ENCODE measurements around the gene UCN. TPM values are rescaled to one million over a fixed set of nuclear protein-coding genes. Genes with fewer than 3 reads are reported as not detected.
"Not testable (repeated sequence)": the region's sequence is repeated elsewhere in the genome, so short reads cannot be mapped to it uniquely, and the experiment has no call there.

The UCN gene
- total RNA-seq, 1 experiment from 2014 or later: 7.9 TPM

- peak; percentile 76 for TF ChIP-seq CTCF (IDR thresholded peaks at IDR 0.05; ENCODE audit: unreplicated experiment)
- DNase-seq (ENCODE audit: unreplicated experiment): peak; percentile 77
- no peaks in the 10 kb centered on the region for H3K27me3 Mint-ChIP-seq (ENCODE audit: insufficient read depth, unreplicated experiment)
- H3K36me3 Mint-ChIP-seq (ENCODE audit: insufficient read depth, unreplicated experiment): no peaks in the 10 kb centered on the region
- CTCF ChIA-PET: interaction anchor here (0.6 to 5.0 kb wide), 44 partner anchors 9 to 697 kb away, joined by 3 to 52 read pairs (median 4); partner anchors contain the start of genes KHK, MPV17 and TRIM54
- intact Hi-C loops (cut with micrococcal nuclease): loop anchor here (1.0 kb wide), 2 partner anchors 23 to 205 kb away; no protein-coding TSS in a partner anchor
- H3K27ac Mint-ChIP-seq (ENCODE audit: low read depth, unreplicated experiment): no peak overlapping the region
- H3K4me3 Mint-ChIP-seq (ENCODE audit: unreplicated experiment): peak overlapping the region; percentile 31
- POLR2A ChIA-PET: interaction anchor here (0.7 to 3.6 kb wide), 14 partner anchors 10 to 252 kb away, joined by 3 to 19 read pairs (median 4); partner anchors contain the start of genes AGBL5, ATRAID, MPV17 and SLC5A6
- H3K4me1 Mint-ChIP-seq (ENCODE audit: insufficient read depth, unreplicated experiment): no peaks in the 10 kb centered on the region
- no peaks in the 10 kb centered on the region for H3K9me3 Mint-ChIP-seq (ENCODE audit: unreplicated experiment)
- no TSS peak for BruUV-seq (replicated peaks)
Observed at GRCh38 chr2:27303093-27304025, 4.9 kb downstream of the UCN start.

- POLR2A ChIA-PET: not testable (repeated sequence)
Observed at GRCh38 chr2:27300606-27301005, 7.6 kb downstream of the UCN start.

DNA sequence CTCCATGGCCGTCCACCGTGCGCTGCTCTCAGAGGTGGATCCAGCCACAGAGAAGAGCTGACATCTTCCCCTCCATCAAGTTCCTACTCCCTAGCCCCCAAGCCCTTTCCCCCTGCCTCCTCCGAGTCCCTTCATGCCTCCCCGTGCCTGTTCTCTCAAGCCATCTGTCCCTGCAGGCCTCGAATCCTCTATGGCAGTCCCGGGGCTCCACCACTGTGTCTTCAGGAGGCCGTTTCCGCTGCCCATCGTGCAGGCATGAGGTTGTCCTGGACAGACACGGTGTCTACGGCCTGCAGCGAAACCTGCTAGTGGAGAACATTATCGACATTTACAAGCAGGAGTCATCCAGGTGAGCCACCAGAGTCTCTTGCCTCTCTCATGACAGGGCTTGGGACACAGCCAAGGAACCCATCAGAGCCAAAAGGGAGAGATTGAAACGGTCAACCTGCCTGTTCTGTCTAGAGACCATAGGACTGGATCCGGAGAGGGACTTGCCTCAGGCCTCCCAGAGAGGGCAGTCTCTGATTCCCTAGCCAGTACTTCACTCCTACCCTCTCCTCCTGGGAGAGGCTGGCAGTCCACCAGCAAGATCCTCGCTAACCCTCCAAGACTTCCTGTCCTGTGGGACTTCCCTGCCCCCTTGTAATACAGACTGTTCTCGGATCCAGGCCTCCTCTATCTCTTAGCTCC, 9.7 kb downstream of the UCN start:
- DNase-seq (ENCODE audit: unreplicated experiment): peak; percentile 17
- CTCF ChIA-PET: interaction anchor here (1.0 to 3.3 kb wide), 2 partner anchors 18 to 22 kb away, joined by 3 to 9 read pairs; no protein-coding TSS in a partner anchor
- intact Hi-C loops (cut with micrococcal nuclease): no loop called here
- Mint-ChIP-seq H3K4me3 (ENCODE audit: unreplicated experiment) (no peak overlapping the region), H3K36me3 (ENCODE audit: insufficient read depth, unreplicated experiment) (no peaks in the 10 kb centered on the region), H3K4me1 (ENCODE audit: insufficient read depth, unreplicated experiment) (no peaks in the 10 kb centered on the region), H3K27ac (ENCODE audit: low read depth, unreplicated experiment) (no peak overlapping the region), H3K9me3 (ENCODE audit: unreplicated experiment) (no peaks in the 10 kb centered on the region), H3K27me3 (ENCODE audit: insufficient read depth, unreplicated experiment) (no peaks in the 10 kb centered on the region)
- POLR2A ChIA-PET: interaction anchor here (1.5 kb wide), 1 partner anchor 15 kb away, joined by 3 read pairs; no protein-coding TSS in a partner anchor
- TF ChIP-seq CTCF (IDR thresholded peaks at IDR 0.05; ENCODE audit: unreplicated experiment): no peak
- no TSS peak for BruUV-seq (replicated peaks)

More at GRCh38 chr2:27300606-27301005, 7.6 kb downstream of the UCN start:
- DNase-seq (ENCODE audit: unreplicated experiment); H3K4me3 Mint-ChIP-seq (ENCODE audit: unreplicated experiment); H3K9me3 Mint-ChIP-seq (ENCODE audit: unreplicated experiment); H3K36me3 Mint-ChIP-seq (ENCODE audit: insufficient read depth, unreplicated experiment); H3K27ac Mint-ChIP-seq (ENCODE audit: low read depth, unreplicated experiment); BruUV-seq (replicated peaks); H3K4me1 Mint-ChIP-seq (ENCODE audit: insufficient read depth, unreplicated experiment); H3K27me3 Mint-ChIP-seq (ENCODE audit: insufficient read depth, unreplicated experiment); intact Hi-C loops (cut with micrococcal nuclease): not testable (repeated sequence)
- CTCF ChIA-PET: interaction anchor here (0.6 to 3.3 kb wide), 5 partner anchors 10 to 212 kb away, joined by 3 to 9 read pairs (median 3); no protein-coding TSS in a partner anchor

DNA sequence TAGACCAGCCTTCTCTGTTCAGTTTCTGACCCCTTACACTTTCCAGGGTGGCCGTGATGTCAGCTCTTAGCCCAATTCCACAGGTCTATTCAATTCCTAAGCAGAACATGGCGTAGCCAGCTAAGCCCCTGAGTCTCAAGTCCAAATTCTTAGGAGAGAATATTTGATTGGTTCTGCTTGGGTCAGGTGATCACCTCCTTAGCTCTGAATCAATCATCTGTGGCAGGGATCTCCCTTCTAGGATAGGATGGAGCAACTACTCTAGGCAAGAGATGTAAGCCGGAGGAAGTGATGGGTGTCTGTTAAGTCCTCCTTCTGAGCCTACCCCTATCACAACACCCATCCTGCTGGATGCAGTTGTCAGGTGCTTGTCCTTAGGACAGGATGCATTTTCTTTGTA, 11.1 kb downstream of the UCN start:
- BruUV-seq (replicated peaks): no TSS peak
- no peak for DNase-seq (ENCODE audit: unreplicated experiment)
- Mint-ChIP-seq H3K4me1 (ENCODE audit: insufficient read depth, unreplicated experiment) (peaks cover 8% of the 10 kb centered on the region), H3K27ac (ENCODE audit: low read depth, unreplicated experiment) (no peak overlapping the region), H3K36me3 (ENCODE audit: insufficient read depth, unreplicated experiment) (no peaks in the 10 kb centered on the region), H3K4me3 (ENCODE audit: unreplicated experiment) (no peak overlapping the region), H3K9me3 (ENCODE audit: unreplicated experiment) (no peaks in the 10 kb centered on the region), H3K27me3 (ENCODE audit: insufficient read depth, unreplicated experiment) (peaks cover 6% of the 10 kb centered on the region)
- CTCF ChIA-PET: interaction anchor here (0.6 to 6.1 kb wide), 4 partner anchors 16 to 41 kb away, joined by 3 to 46 read pairs (median 3); partner anchors contain the start of gene TRIM54
- TF ChIP-seq CTCF (IDR thresholded peaks at IDR 0.05; ENCODE audit: unreplicated experiment): no peak
- POLR2A ChIA-PET: no interaction called here
- intact Hi-C loops (cut with micrococcal nuclease): no loop called here
